HG02938 (cell line): ENCODE results near the gene RFX3.
A peak's percentile ranks its signal among the peaks of the same experiment; 100 is the strongest.

Experiments
- ATAC-seq: cut with Tn5 transposase; IDR thresholded peaks from one replicate; pipeline ENCODE4 v1.9.1; 2021; ENCODE audit warnings: mild to moderate bottlenecking, moderate library complexity; ENCODE audit not compliant: unreplicated experiment

Gene RFX3

DNA sequence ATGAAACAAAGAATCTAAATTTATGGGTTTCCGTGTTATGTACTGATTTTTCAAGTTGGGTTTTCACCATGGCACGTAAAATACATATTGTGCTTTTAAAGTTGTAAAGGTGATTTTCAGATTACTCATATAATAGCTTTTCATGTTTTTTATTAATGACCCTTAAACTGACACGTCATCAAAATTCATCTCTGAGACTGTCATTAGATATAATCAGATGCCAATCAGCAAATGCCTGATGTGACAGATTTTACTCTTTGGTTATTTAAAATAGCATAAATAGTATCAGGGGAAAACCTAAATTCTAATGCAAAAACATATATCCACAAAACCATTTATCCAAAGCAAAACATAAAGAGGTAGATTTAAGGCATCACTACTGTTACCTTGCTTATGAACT, 11.0 kb downstream of the RFX3 start:
- no peak for ATAC-seq

DNA sequence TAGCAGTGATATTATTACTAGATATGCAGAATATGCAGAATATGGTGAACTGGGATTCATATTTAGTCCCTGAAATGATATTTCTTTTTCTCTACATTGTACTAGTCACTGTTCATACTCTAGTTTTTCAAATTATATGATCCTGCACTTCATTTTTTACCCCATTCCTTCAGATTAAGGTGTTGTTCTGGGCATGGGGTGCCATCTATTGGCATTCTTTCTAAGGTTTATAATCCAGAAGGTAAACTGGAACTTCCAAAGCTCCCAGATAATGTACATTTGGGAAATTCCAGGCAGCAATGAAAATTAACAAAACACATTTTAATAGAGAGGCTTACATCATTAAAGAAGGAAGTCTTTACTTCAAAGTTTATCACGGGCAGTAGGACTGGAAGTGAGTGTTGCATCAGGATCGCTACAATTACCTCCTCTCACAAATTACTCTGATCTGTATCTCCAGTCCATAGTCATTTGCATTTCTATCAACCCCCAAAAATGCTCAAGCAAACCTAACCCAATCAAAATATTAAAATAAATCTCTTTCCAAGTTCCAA, 12.5 kb downstream of the RFX3 start:
- ATAC-seq: no peak

DNA sequence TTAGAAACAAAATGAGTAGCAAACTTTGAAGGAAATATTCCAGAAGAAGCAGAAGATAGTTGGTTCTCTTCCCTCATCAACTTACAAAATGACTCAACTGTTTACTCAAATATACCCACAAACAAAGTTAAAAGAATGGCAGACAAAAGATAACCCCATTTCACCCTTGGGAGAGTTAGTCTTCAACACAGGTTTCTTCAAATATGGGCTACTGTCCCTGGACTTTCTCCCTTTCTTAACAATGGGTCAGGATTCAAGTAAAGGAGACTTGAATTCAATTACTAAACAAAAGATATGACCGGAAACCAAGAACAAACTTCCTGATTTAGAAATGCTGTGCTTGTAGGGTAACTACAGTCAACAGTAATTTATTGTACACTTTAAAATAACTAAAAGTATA, 14.2 kb downstream of the RFX3 start:
- ATAC-seq: no peak

DNA sequence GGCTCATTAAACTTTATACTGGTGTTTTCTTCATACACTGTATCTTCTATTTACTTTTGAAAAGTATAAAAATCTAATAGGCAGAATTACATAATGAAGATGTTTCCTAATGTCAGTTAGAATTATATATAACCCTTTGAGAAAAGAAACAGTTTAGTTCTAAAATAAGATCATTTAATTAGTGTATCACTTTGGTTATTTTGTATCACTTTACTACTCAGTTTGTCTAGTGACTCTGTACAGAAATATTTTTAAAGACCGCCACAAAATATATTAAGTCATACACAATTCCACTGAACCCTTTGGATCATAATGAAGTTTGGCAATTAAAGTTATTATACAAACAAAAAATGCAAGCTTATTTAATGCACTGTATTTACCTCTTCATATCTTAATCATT, 15.0 kb downstream of the RFX3 start:
- no peak for ATAC-seq

DNA sequence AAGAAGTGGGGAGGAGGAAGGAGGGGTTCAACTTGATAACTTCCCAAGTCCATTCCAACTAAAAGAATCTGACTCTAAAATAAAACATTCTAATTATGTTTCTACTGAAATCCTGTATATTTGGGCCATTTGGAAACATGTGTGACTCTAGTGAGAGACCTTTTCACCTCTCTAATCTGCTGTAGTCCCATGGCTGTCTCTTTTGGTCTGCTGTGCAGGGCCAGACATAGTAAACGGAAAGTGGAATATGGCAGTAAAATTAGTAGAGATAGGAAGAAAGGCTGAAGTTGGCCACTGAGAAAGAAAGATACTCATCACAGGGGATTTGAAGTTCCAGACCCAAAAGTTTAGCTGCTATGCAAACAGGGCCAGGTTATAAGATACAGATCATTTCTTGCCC, 15.9 kb downstream of the RFX3 start:
- ATAC-seq: no peak

DNA sequence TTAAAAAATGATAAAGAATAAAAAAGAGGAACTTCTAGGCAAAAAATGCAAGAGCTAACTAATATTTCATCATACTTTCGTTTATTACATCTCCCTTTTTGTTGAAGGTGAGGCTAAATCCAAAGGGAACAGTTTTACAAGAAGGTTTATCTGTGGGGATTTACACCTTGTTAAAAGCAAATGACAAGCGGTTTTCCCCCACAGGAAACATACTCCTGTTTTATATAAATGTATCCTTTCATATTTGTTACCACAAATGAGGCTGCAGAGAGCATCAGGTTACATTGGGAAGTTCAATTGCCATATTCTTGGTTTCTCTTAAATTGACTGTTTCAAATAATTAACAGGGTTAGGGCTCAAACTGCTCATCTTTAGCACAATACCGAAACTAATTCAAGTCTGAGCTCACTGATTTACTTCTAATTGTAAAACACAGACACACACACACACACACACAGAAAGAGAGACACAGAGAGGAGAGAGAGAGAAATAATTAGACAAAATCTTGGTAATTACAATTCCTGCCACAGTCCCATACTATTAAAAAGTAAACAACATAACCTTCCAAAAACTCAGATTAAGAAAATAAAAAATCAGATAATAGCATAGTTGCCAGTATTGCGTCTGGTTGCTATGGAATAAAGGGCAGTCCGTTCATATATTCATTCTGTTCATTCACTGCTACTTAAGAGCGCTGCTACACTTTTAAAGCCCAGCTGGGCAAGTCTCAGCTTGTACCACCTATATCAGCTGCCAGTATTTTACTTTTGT, 17.1 kb downstream of the RFX3 start:
- ATAC-seq: peak; percentile 52

DNA sequence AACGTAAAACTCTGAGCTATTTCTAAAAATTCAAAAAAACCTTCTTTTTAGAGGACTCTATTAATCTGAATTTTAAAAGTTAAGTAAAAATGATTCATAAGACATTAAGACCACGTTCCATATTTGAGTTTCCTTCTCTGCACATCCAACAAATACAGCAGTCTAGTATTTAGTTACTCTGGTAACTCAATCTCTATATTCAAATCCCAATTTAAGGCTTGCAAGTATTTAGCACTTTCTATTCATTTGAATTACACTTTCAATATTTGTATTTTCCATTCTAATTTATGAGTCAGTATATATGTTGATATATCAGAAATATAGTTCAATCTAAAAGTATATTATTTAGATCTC, 17.7 kb downstream of the RFX3 start:
- ATAC-seq: peak; percentile 20

DNA sequence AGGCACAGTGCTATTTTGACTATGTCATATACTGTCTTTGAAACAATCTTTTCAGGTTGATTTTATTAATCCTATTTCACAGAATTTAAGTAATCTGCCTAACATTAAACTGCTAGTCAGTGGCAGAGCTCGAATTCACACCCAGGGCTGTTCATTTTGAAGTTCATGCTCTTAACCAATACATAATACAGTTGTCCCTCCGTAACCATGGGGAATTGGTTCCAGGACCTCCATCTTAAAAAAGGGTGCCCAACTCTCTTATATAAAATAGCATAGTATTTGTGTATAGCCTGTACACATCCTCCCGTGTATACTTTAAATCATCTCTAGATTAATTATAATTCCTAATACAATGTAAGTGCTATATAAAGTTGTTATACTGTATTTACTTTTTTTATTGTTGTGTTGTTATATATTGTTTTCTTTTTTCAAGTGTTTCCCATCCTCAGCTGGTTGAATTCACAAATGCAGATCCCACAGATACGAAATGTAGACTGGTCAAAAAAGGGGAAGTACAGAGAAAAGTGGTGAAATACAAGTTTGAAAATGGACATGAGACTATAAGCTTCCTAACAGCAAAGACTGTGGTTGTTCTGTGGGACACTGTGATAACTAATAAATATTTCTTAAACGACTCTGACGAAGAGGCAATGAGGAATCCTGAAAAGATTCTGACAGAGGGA, 18.3 kb downstream of the RFX3 start:
- peak; percentile 58 for ATAC-seq

DNA sequence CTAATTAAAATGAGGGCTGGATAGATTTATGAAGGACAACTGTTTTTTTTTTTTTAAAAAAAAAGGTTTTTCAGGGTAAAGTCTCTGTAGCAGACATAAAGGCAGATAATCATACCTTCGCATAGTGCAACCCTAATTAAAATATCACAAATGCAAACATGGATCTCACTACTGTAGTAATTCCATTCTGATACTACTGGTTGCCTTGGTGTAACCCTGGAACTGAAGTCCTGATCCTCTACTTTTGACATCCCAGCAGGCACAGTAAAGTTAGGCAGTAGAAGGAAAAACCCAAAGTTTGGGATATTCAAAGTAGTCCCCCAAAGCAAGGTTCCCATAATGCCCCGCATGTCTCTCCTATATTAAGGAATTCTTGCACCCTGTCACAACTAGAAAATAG, 19.6 kb downstream of the RFX3 start:
- no peak for ATAC-seq

DNA sequence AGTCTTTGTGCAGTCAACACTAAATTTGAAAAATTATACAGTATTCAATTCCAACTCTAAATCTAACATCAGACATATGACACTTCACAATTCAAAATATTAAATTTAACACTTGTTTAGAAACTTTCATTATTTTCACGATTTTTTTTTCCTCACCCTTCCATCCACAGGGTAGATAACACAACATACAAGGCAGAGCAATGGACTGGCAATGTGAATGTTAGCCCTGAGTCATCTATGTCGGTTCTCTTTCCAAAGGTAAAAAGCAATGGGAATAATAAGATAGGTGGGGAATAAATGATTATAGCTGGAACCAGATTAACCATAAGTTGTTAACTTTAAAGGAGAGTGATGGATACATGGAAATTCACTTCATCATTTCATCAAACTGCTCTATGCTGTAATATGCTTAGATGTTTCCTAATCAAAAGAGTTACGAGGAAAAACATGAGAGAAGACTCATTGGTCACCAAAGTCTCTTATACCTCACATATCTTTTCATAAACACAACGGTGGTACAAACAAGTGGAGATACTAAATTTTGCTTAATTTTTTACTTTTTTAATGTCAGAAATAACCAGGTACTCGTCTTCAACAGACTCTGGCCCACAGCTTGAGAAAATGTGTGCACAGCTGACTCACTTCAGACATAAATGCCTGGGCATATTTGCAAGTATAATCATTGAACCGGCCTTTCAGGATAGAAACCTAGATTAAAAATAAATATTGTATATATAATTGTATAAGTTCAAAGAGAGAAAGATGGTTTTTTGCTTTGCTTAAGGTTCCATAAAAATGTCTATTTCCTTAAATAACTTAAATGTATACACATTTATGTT, 23.0 kb downstream of the RFX3 start:
- ATAC-seq: no peak

DNA sequence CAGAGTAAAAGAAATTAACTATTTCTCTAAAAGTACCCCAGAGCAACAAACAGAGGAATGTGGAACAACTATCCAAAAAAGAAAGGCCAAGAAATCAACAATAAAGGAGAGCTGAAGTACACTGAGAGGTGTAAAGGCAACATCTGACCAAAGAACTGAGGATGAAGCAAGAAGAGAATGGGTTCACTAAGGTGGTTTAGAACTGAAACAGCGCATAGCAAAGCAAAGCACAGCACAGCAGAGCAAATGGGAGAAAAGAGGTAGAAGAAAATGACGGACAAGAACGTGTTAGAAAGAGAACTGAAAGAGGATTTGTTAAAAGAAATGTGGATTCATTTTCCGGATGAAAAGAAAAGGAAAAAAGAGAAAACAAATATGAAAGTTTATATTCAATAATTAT, 25.8 kb downstream of the RFX3 start:
- ATAC-seq: no peak

DNA sequence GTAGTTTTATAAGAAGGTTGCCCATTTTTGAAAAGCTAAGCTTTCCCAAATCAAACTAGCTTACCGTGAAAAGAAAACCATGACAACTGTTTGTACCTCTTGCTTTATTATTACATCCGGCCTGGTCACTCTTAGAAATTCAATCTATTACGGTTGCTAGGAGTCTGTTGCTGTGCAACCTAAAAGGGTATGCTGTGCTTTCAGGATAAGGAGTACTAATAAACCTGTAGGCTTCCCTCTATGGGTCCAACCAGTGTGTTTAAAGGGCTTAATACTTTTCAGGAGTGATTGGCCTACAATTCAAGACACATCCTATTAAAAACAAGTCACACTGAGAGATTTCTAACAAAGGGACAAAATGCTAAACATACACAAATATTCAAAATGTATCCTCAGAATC, 27.1 kb downstream of the RFX3 start:
- ATAC-seq: no peak

DNA sequence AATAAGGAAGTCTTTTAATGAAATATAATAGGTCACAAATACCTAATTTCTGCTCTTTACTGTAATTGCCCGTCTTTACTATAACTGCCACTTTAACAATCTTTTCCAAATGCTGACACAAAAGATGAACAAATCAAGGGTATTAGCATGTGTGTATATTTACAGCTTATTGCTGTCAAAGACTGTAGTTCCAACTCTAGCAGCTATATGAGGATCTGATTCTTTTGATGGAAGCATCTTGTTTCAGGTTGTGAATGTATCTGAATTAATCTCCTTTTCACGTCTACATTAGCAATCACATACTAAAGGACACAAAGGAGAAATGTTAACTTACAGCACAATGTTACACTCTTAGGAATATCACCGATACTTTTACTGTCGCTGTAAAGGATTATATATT, 27.9 kb downstream of the RFX3 start:
- ATAC-seq: no peak

DNA sequence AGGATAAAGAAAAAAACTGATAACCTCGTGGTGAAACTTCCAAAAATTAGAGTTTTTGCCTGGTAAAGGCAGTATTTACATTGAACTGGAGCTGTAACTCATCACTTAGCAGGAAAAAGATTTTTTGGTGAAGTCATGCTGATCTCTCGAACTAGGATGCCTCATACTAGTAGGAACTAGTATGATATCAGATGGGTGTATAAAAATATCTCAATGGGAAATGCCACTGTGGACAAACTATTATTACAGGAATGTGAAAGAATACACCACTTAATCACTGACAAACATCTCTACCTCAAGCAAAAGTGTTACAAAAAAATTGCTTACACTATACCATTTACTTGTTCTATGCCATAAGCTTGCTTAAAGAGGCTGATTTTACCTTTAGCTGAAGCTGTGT, 28.4 kb downstream of the RFX3 start:
- no peak for ATAC-seq

DNA sequence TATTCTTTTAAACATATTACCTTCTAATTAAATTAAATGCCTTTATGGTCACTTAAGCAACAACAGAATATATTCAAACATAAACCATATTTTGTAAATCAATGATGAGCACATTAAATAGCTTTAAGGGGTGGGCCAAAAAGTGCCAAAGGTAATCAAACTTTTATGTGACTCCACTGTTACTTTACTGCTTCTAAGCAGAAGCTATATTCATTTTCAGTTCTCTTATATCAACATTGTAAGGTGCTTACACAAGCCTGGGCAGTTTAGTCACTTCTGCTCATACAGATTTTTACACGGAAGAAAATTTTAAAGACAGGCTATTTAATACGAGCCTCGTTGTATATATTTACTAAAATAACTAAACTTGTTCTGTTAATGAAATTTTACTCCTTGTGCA, 29.9 kb downstream of the RFX3 start:
- ATAC-seq: no peak

DNA sequence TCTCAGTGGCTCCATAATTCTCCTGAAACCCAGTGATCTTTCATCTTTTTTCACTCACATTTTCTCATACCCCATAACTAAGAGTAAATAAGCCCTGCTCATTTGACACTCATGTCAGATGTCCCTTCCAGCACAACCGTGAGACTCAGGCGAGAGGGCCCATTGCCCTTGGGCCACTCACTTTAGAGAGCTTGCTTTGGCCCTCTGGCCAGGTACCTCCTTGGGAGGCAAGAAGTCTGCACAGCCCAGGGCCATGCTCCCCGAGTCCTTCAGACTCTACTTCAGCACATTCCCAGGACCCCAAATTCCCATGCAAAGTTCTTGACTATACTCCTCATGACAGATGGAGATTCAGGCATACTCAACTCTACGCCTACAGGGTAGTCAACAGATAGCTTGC, 33.6 kb downstream of the RFX3 start:
- ATAC-seq: no peak

DNA sequence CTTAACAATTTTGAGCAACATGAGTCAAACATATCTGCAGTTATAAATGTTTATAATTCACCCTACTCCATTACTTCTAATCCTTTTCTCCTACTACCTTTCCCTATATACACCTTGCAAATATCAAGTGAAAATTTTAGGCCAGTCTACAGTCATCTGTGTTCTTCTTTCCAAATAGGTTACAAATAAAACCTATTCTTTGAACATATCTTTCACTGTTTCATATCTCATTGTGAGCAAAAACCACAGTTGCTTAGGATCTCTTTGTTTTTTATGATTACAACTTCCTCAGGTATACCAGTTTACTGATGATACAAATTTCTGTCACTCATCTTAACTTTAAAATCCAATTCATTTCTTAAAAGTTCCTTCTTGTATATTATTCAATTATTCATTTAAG, 34.4 kb downstream of the RFX3 start:
- ATAC-seq: peak; percentile 55

DNA sequence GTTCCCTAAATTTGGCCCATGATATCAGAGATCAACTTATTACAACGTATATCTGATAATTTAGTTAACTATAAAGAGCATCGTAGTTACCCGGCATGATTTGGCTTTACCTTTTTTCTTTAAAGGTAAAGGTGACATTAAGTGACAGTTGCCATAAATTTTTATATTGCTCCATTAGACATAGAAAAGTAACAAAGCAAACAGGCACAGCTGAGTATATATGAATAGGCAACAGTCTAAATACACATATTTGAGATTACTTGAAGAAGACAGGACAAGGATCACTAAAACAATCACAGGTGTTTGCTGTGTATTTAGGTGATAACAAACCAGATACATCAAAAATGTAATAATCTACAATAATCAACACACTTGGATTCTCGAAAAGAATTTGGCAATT, 34.8 kb downstream of the RFX3 start:
- ATAC-seq: no peak

DNA sequence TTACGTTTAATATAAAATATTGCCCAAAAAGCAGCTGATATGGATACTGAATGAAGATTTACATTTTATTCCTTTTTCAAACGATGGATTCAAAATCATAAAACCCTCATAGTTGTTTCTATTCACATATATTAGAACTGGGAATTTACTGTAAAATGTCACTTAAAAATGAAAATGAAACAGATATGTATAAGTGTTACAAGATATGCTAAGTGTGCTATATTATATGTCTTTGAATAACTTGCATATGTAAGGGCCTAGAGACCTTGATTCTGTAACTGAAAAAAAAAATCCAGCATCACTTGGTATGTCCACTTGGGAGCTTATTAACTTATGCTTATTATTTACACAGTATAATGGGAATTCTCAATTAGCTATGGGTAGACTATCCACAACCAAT, 43.2 kb downstream of the RFX3 start:
- ATAC-seq: no peak

DNA sequence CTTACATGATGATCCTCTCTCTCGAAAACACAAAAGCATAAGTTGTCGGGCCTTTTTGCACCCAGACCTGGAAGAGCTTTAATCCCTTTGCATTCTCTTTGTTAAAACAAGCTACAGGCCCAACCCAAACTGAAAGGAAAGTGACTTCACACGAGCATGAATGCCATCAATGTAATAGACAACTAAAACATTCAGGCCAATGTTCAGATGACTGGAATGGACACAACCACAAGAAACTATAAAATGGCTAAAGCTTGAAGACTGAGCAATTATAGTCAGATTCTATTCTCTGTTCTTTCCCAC, 45.5 kb downstream of the RFX3 start:
- no peak for ATAC-seq

DNA sequence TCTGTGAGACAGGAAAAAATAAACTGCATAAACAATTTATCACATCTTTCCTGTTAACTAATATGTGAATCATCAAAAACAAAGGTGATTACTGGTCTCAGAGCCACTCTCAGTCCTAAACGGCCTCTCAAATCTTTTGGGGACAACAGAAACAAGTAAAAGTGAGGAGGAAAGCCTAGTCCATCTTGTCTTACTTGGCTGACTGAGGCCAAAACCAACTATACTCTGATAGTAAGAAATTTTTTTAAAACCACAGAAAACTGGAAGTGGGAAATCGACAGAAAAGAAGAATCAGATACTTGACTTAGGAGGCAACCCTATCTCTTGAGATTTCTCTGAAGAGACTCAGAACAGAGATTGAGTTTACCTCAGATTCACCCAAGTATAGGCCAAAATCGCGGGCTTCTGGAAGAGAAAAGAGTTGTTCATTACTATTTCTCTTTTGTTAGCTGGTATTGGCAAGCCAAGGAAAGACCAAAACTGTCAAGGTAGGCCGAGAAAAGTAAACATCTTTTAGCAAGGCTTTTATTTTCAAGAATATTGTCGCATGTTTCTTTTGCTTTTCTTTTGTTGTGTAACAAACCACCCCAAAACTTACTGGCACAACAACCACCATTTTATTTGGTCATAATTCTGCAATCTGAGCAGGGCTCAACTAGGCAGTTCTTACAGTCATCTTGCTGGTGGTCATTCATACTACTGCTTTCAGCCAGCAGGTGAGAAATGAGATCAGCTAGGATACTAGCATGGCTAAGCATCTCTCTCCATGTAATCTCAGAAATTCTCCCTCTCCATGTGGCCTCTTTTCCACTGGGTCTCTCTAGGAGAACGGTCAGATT, 46.1 kb downstream of the RFX3 start:
- peak; percentile 50 for ATAC-seq
